Caco-2 (cell line): Measurements from ENCODE around the gene RGS7. TPM values are rescaled to one million over a fixed set of nuclear protein-coding genes. Genes with fewer than 3 reads are reported as not detected.

Experiments
- BruUV-seq: library from RNA; stranded (reverse); fragments of 400-500 nt; replicated peaks from 2 replicates; lab custom pipeline; 2021; lab: Mats Ljungman, UMichigan
- CTCF ChIA-PET: fragments of 300-600 bp; sonication (Branson Sonifier 250); formaldehyde crosslinking; loops from one replicate; lab custom pipeline; 2022; ENCODE audit warnings: antibody characterized with exemption; lab: Charles Lee
- POLR2A ChIA-PET: fragments of 300-600 bp; sonication (Branson Sonifier 250); formaldehyde crosslinking; loops from one replicate; lab custom pipeline; 2022; ENCODE audit warnings: antibody characterized with exemption; lab: Charles Lee
- DNase-seq, 2 experiments: peaks; one replicate each; pipeline versions ENCODE4 v3.0.0 to v3.0.0-alpha.2; 2020 to 2022
- H3K27me3 ChIP-seq: replicated peaks from 2 replicates; pipeline ENCODE4 v1.6.0; 2011; ENCODE audit warnings: low read length; ENCODE audit not compliant: control insufficient read depth, insufficient read depth
- H3K36me3 ChIP-seq: 2 replicates; pipeline ENCODE4 v1.5.1; 2011; ENCODE audit warnings: low read length; ENCODE audit not compliant: control insufficient read depth, insufficient read depth
- H3K4me1 ChIP-seq: fragments of 250-450 bp; sonication (Bioruptor Pico); 2 replicates; pipeline ENCODE4 v1.5.1; 2020; ENCODE audit warnings: mild to moderate bottlenecking
- H3K4me3 ChIP-seq: 2 replicates; pipeline ENCODE4 v1.5.1; 2011; ENCODE audit warnings: low read depth, mild to moderate bottlenecking, control low read depth, low read length
- H3K9me3 ChIP-seq: fragments of 250-450 bp; sonication (Bioruptor Pico); 2 replicates; pipeline ENCODE4 v1.5.1; 2020; ENCODE audit warnings: mild to moderate bottlenecking, moderate library complexity
- H3K27ac Mint-ChIP-seq: one replicate; pipeline ENCODE4 v1.8.0; 2022; ENCODE audit warnings: mixed read lengths; ENCODE audit not compliant: unreplicated experiment
- H3K27me3 Mint-ChIP-seq: one replicate; pipeline ENCODE4 v1.8.0; 2022; ENCODE audit warnings: mixed read lengths; ENCODE audit not compliant: insufficient read depth, unreplicated experiment
- H3K36me3 Mint-ChIP-seq: one replicate; pipeline ENCODE4 v1.8.0; 2022; ENCODE audit warnings: mild to moderate bottlenecking, mixed read lengths; ENCODE audit not compliant: insufficient read depth, unreplicated experiment
- H3K4me1 Mint-ChIP-seq: one replicate; pipeline ENCODE4 v1.8.0; 2022; ENCODE audit warnings: low read depth, mixed read lengths; ENCODE audit not compliant: unreplicated experiment
- H3K4me3 Mint-ChIP-seq: one replicate; pipeline ENCODE4 v1.8.0; 2022; ENCODE audit warnings: mild to moderate bottlenecking, moderate library complexity, mixed read lengths; ENCODE audit not compliant: unreplicated experiment
- H3K9me3 Mint-ChIP-seq: one replicate; pipeline ENCODE4 v1.8.0; 2022; ENCODE audit warnings: mixed read lengths; ENCODE audit not compliant: unreplicated experiment
- CTCF ChIP-seq, 2 experiments: fragments of 200-600 bp in 1 of 2; IDR thresholded peaks; 1 replicate in 1 of 2; 2 replicates in 1 of 2; pipeline versions ENCODE4 v1.5.1 to v1.8.0; 2011 to 2022; ENCODE audit warnings: antibody characterized with exemption in 1 of 2, control low read depth in 1 of 2, inconsistent platforms in 1 of 2, low read depth in 1 of 2, low read length in 1 of 2, mild to moderate bottlenecking in 1 of 2, moderate library complexity in 1 of 2; ENCODE audit not compliant: insufficient read depth in 1 of 2, severe bottlenecking in 1 of 2, unreplicated experiment in 1 of 2
- intact Hi-C: fragments of 100-400 bp; cut with micrococcal nuclease; formaldehyde crosslinking; loops from one replicate; pipeline ENCODE4 v1.10.0; 2022; ENCODE audit not compliant: unreplicated experiment
- total RNA-seq: library from RNA; stranded (reverse); gene quantifications from 2 replicates; pipeline ENCODE4 v1.2.3, GENCODE V29; 2022

RGS7 gene
- total RNA-seq, 1 experiment from 2014 or later, result not detected

- ChIA-PET CTCF (no interaction called here), POLR2A (no interaction called here)
- H3K27ac Mint-ChIP-seq, result no peak overlapping the region
- no peak overlapping the region for H3K4me3 Mint-ChIP-seq
- Histone ChIP-seq H3K9me3 (no peaks in the 10 kb centered on the region), H3K4me1 (no peaks in the 10 kb centered on the region), H3K4me3 (no peak overlapping the region), H3K27me3 (no peaks in the 10 kb centered on the region), H3K36me3 (no peaks in the 10 kb centered on the region)
- BruUV-seq, result no TSS peak
- no peaks in the 10 kb centered on the region for H3K27me3 Mint-ChIP-seq
- H3K9me3 Mint-ChIP-seq, result no peaks in the 10 kb centered on the region
- DNase-seq, result no peak
- TF ChIP-seq CTCF (IDR thresholded peaks at IDR 0.05; ENCODE audit: insufficient read depth in 1 of 2, low read depth in 1 of 2, low read length in 1 of 2, severe bottlenecking in 1 of 2, unreplicated experiment in 1 of 2), result no peak
- intact Hi-C loops, result no loop called here
- no peaks in the 10 kb centered on the region for H3K4me1 Mint-ChIP-seq
- no peaks in the 10 kb centered on the region for H3K36me3 Mint-ChIP-seq
Observed at GRCh38 chr1:241074507-241074906, 282.5 kb downstream of the RGS7 start.

- BruUV-seq, result no TSS peak
- Histone ChIP-seq H3K36me3 (no peaks in the 10 kb centered on the region), H3K4me1 (no peaks in the 10 kb centered on the region), H3K27me3 (no peaks in the 10 kb centered on the region), H3K4me3 (no peak overlapping the region), H3K9me3 (no peaks in the 10 kb centered on the region)
- ChIA-PET CTCF (no interaction called here), POLR2A (no interaction called here)
- intact Hi-C loops, result no loop called here
- Mint-ChIP-seq H3K4me1 (no peaks in the 10 kb centered on the region), H3K36me3 (no peaks in the 10 kb centered on the region), H3K27ac (no peak overlapping the region), H3K27me3 (no peaks in the 10 kb centered on the region), H3K9me3 (no peaks in the 10 kb centered on the region), H3K4me3 (no peak overlapping the region)
- no peak for DNase-seq
- TF ChIP-seq CTCF (IDR thresholded peaks at IDR 0.05; ENCODE audit: insufficient read depth in 1 of 2, low read depth in 1 of 2, low read length in 1 of 2, severe bottlenecking in 1 of 2, unreplicated experiment in 1 of 2), result no peak
Observed at GRCh38 chr1:241068359-241068758, 288.6 kb downstream of the RGS7 start.

GRCh38 chr1:241063276-241063675 lies 293.7 kb downstream of the RGS7 start:
- no peaks in the 10 kb centered on the region for H3K27me3 ChIP-seq
- Mint-ChIP-seq H3K4me3 (no peak overlapping the region), H3K36me3 (no peaks in the 10 kb centered on the region), H3K4me1 (no peaks in the 10 kb centered on the region), H3K9me3 (no peaks in the 10 kb centered on the region), H3K27ac (no peak overlapping the region), H3K27me3 (no peaks in the 10 kb centered on the region)
- no peak for DNase-seq
- no peaks in the 10 kb centered on the region for H3K9me3 ChIP-seq
- H3K4me1 ChIP-seq, result no peaks in the 10 kb centered on the region
- CTCF ChIA-PET, result no interaction called here
- H3K36me3 ChIP-seq, result no peaks in the 10 kb centered on the region
- intact Hi-C loops, result no loop called here
- BruUV-seq, result no TSS peak
- POLR2A ChIA-PET, result no interaction called here
- TF ChIP-seq CTCF (IDR thresholded peaks at IDR 0.05; ENCODE audit: insufficient read depth in 1 of 2, low read depth in 1 of 2, low read length in 1 of 2, severe bottlenecking in 1 of 2, unreplicated experiment in 1 of 2), result no peak
- no peak overlapping the region for H3K4me3 ChIP-seq
